ENCODE data around the gene GPR42. TPM values are rescaled to one million over a fixed set of nuclear protein-coding genes. Genes with fewer than 3 reads are reported as not detected.

GPR42 gene
- total RNA-seq, 1 experiment from 2014 or later, result not detected

GRCh38 chr19:35352448-35353304 is 18.2 kb upstream of the GPR42 start:
- Mint-ChIP-seq H3K4me1 (ENCODE audit: low read depth, unreplicated experiment) (peaks cover 8% of the 10 kb centered on the region), H3K36me3 (ENCODE audit: insufficient read depth, unreplicated experiment) (no peaks in the 10 kb centered on the region), H3K9me3 (ENCODE audit: unreplicated experiment) (no peaks in the 10 kb centered on the region), H3K27ac (ENCODE audit: unreplicated experiment) (no peak overlapping the region), H3K4me3 (ENCODE audit: unreplicated experiment) (no peak overlapping the region), H3K27me3 (ENCODE audit: insufficient read depth, unreplicated experiment) (no peaks in the 10 kb centered on the region)
- H3K27me3 ChIP-seq (replicated peaks; ENCODE audit: control insufficient read depth, insufficient read depth, low read length), result no peaks in the 10 kb centered on the region
- CTCF ChIA-PET, result interaction anchor here (0.7 to 2.7 kb wide), 12 partner anchors 10 to 494 kb away, joined by 3 to 33 read pairs (median 4); no protein-coding TSS in a partner anchor
- peak; percentile 90 to 94 for TF ChIP-seq CTCF (IDR thresholded peaks at IDR 0.05; ENCODE audit: insufficient read depth in 1 of 2, low read depth in 1 of 2, low read length in 1 of 2, severe bottlenecking in 1 of 2, unreplicated experiment in 1 of 2)
- intact Hi-C loops (cut with micrococcal nuclease; ENCODE audit: unreplicated experiment), result loop anchor here (1.0 to 2.0 kb wide), 4 partner anchors 28 to 143 kb away; no protein-coding TSS in a partner anchor
- H3K9me3 ChIP-seq, result no peaks in the 10 kb centered on the region
- no peaks in the 10 kb centered on the region for H3K36me3 ChIP-seq (ENCODE audit: control insufficient read depth, insufficient read depth, low read length)
- H3K4me3 ChIP-seq (ENCODE audit: low read depth, low read length), result no peak overlapping the region
- no peaks in the 10 kb centered on the region for H3K4me1 ChIP-seq
- no TSS peak for BruUV-seq (replicated peaks)
- POLR2A ChIA-PET, result interaction anchor here (0.6 kb wide), 1 partner anchor 85 kb away, joined by 4 read pairs; no protein-coding TSS in a partner anchor
- DNase-seq, result peak; percentile 78 to 83

- no peaks in the 10 kb centered on the region for H3K4me1 ChIP-seq
- peak in 1 of 2 experiments; percentile 24 for TF ChIP-seq CTCF (IDR thresholded peaks at IDR 0.05; ENCODE audit: insufficient read depth in 1 of 2, low read depth in 1 of 2, low read length in 1 of 2, severe bottlenecking in 1 of 2, unreplicated experiment in 1 of 2)
- intact Hi-C loops (cut with micrococcal nuclease; ENCODE audit: unreplicated experiment), result loop anchor here (2.0 kb wide), 2 partner anchors 27 to 73 kb away; no protein-coding TSS in a partner anchor
Measured at GRCh38 chr19:35353635-35354034, 17.2 kb upstream of the GPR42 start.

GRCh38 chr19:35354898-35355297 is 16.0 kb upstream of the GPR42 start:
- Mint-ChIP-seq H3K9me3 (ENCODE audit: unreplicated experiment) (no peaks in the 10 kb centered on the region), H3K27ac (ENCODE audit: unreplicated experiment) (no peak overlapping the region), H3K4me1 (ENCODE audit: low read depth, unreplicated experiment) (peaks cover 8% of the 10 kb centered on the region), H3K36me3 (ENCODE audit: insufficient read depth, unreplicated experiment) (no peaks in the 10 kb centered on the region), H3K4me3 (ENCODE audit: unreplicated experiment) (no peak overlapping the region), H3K27me3 (ENCODE audit: insufficient read depth, unreplicated experiment) (no peaks in the 10 kb centered on the region)
- Histone ChIP-seq H3K36me3 (ENCODE audit: control insufficient read depth, insufficient read depth, low read length) (no peaks in the 10 kb centered on the region), H3K27me3 (replicated peaks; ENCODE audit: control insufficient read depth, insufficient read depth, low read length) (no peaks in the 10 kb centered on the region), H3K4me3 (ENCODE audit: low read depth, low read length) (no peak overlapping the region), H3K9me3 (no peaks in the 10 kb centered on the region), H3K4me1 (no peaks in the 10 kb centered on the region)
- peak in 1 of 2 experiments; percentile 15 for DNase-seq
- intact Hi-C loops (cut with micrococcal nuclease; ENCODE audit: unreplicated experiment), result no loop called here
- ChIA-PET POLR2A (no interaction called here), CTCF (no interaction called here)
- BruUV-seq (replicated peaks), result no TSS peak
- no peak for TF ChIP-seq CTCF (IDR thresholded peaks at IDR 0.05; ENCODE audit: insufficient read depth in 1 of 2, low read depth in 1 of 2, low read length in 1 of 2, severe bottlenecking in 1 of 2, unreplicated experiment in 1 of 2)

More at GRCh38 chr19:35353635-35354034, 17.2 kb upstream of the GPR42 start:
- H3K36me3 ChIP-seq (ENCODE audit: control insufficient read depth, insufficient read depth, low read length), result no peaks in the 10 kb centered on the region
- H3K4me3 ChIP-seq (ENCODE audit: low read depth, low read length), result no peak overlapping the region
- no peaks in the 10 kb centered on the region for H3K36me3 Mint-ChIP-seq (ENCODE audit: insufficient read depth, unreplicated experiment)
- H3K4me1 Mint-ChIP-seq (ENCODE audit: low read depth, unreplicated experiment), result peaks cover 8% of the 10 kb centered on the region
- ChIA-PET POLR2A (no interaction called here), CTCF (interaction anchor here (1.2 to 2.7 kb wide), 5 partner anchors 27 to 157 kb away, joined by 6 to 33 read pairs (median 9); no protein-coding TSS in a partner anchor)
- no peaks in the 10 kb centered on the region for H3K9me3 ChIP-seq
- no peaks in the 10 kb centered on the region for H3K27me3 ChIP-seq (replicated peaks; ENCODE audit: control insufficient read depth, insufficient read depth, low read length)
- H3K4me3 Mint-ChIP-seq (ENCODE audit: unreplicated experiment), result no peak overlapping the region
- no peaks in the 10 kb centered on the region for H3K9me3 Mint-ChIP-seq (ENCODE audit: unreplicated experiment)
- H3K27me3 Mint-ChIP-seq (ENCODE audit: insufficient read depth, unreplicated experiment), result no peaks in the 10 kb centered on the region
- DNase-seq, result peak in 1 of 2 experiments; percentile 20
- no TSS peak for BruUV-seq (replicated peaks)
- H3K27ac Mint-ChIP-seq (ENCODE audit: unreplicated experiment), result no peak overlapping the region

Measured in Caco-2 (cell line).